HG02759 (cell line): ENCODE data around the gene P2RX1.

ENCODE experiments used
- ATAC-seq: cut with Tn5 transposase; IDR thresholded peaks from one replicate; pipeline ENCODE4 v1.9.1; 2021; ENCODE audit warnings: mild to moderate bottlenecking, moderate library complexity; ENCODE audit not compliant: unreplicated experiment

The P2RX1 gene

GRCh38 chr17:3889325-3890012 lies 26.8 kb downstream of the P2RX1 start:
- ATAC-seq, result no peak

GRCh38 chr17:3888343-3889171 lies 27.7 kb downstream of the P2RX1 start:
- ATAC-seq, result no peak

- ATAC-seq, result no peak
Observed at GRCh38 chr17:3887804-3888203, 28.5 kb downstream of the P2RX1 start.

- ATAC-seq, result no peak
Observed at GRCh38 chr17:3887394-3887793, 28.9 kb downstream of the P2RX1 start.

- ATAC-seq, result no peak
Observed at GRCh38 chr17:3886776-3887175, 29.5 kb downstream of the P2RX1 start.

- ATAC-seq, result no peak
Observed at GRCh38 chr17:3885970-3886369, 30.3 kb downstream of the P2RX1 start.

GRCh38 chr17:3885271-3885670 lies 31.0 kb downstream of the P2RX1 start:
- ATAC-seq, result no peak

- no peak for ATAC-seq
Observed at GRCh38 chr17:3884188-3884587, 32.1 kb downstream of the P2RX1 start.

GRCh38 chr17:3882276-3882675 lies 34.0 kb downstream of the P2RX1 start:
- ATAC-seq, result no peak

- ATAC-seq, result no peak
Observed at GRCh38 chr17:3880983-3881382, 35.3 kb downstream of the P2RX1 start.

- ATAC-seq, result no peak
Observed at GRCh38 chr17:3879591-3880417, 36.5 kb downstream of the P2RX1 start.

GRCh38 chr17:3879186-3879585 lies 37.1 kb downstream of the P2RX1 start:
- ATAC-seq, result no peak

GRCh38 chr17:3877220-3877619 lies 39.0 kb downstream of the P2RX1 start:
- ATAC-seq, result no peak

GRCh38 chr17:3875317-3875716 lies 40.9 kb downstream of the P2RX1 start:
- ATAC-seq, result no peak

- ATAC-seq, result no peak
Observed at GRCh38 chr17:3873862-3874261, 42.4 kb downstream of the P2RX1 start.

- ATAC-seq, result no peak
Observed at GRCh38 chr17:3870871-3871306, 45.4 kb downstream of the P2RX1 start.

- ATAC-seq, result no peak
Observed at GRCh38 chr17:3867606-3868005, 48.7 kb downstream of the P2RX1 start.

GRCh38 chr17:3867106-3867505 lies 49.2 kb downstream of the P2RX1 start:
- ATAC-seq, result no peak

- no peak for ATAC-seq
Observed at GRCh38 chr17:3866276-3866675, 50.0 kb downstream of the P2RX1 start.

- ATAC-seq, result no peak
Observed at GRCh38 chr17:3865176-3865575, 51.1 kb downstream of the P2RX1 start.

GRCh38 chr17:3864534-3864933 lies 51.7 kb downstream of the P2RX1 start:
- ATAC-seq, result no peak
